Neural cell (in vitro differentiated cells): ENCODE results near the gene FAM168A. TPM values are rescaled to one million over a fixed set of nuclear protein-coding genes. Genes with fewer than 3 reads are reported as not detected.

Experiments
- H2AFZ ChIP-seq: fragments of 200-600, 300-800 bp; sonication (generic), shearing (Covaris generic); 2 replicates; pipeline ENCODE4 v1.6.0; 2014; ENCODE audit warnings: low read depth, mild to moderate bottlenecking, antibody characterized with exemption, low read length, moderate library complexity
- H3F3A ChIP-seq: fragments of 200-600 bp; shearing (Covaris generic); 2 replicates; pipeline ENCODE4 v1.6.1; 2016; ENCODE audit warnings: mild to moderate bottlenecking, moderate library complexity, mixed read lengths, antibody characterized with exemption, low read length; ENCODE audit not compliant: insufficient read depth, poor library complexity, severe bottlenecking
- H3K27ac ChIP-seq: fragments of 200-600, 300-800 bp; sonication (generic), shearing (Covaris generic); 2 replicates; pipeline ENCODE4 v1.5.1; 2014; ENCODE audit warnings: mild to moderate bottlenecking, low read length, moderate library complexity
- H3K27me3 ChIP-seq: fragments of 300-800, 200-600 bp; sonication (generic), shearing (Covaris generic); 2 replicates; pipeline ENCODE4 v1.6.0; 2014; ENCODE audit warnings: mild to moderate bottlenecking, low read depth, low read length, moderate library complexity; ENCODE audit not compliant: insufficient read depth
- H3K36me3 ChIP-seq: fragments of 300-800, 200-600 bp; sonication (generic), shearing (Covaris generic); 2 replicates; pipeline ENCODE4 v1.5.1; 2014; ENCODE audit warnings: mild to moderate bottlenecking, antibody characterized with exemption, low read length, moderate library complexity; ENCODE audit not compliant: insufficient read depth
- H3K4me2 ChIP-seq: fragments of 300-800, 200-600 bp; sonication (generic), shearing (Covaris generic); 2 replicates; pipeline ENCODE4 v1.6.0; 2014; ENCODE audit warnings: mild to moderate bottlenecking, low read length
- H3K4me3 ChIP-seq: fragments of 300-800, 200-600 bp; sonication (generic), shearing (Covaris generic); 2 replicates; pipeline ENCODE4 v1.5.1; 2014; ENCODE audit warnings: mild to moderate bottlenecking, low read length, moderate library complexity
- H3K79me2 ChIP-seq: fragments of 200-600 bp; shearing (Covaris generic); replicated peaks from 2 replicates; pipeline ENCODE4 v1.6.0; 2014; ENCODE audit warnings: mild to moderate bottlenecking, low read length, moderate library complexity; ENCODE audit not compliant: insufficient read depth
- H3K9ac ChIP-seq: fragments of 300-800, 200-600 bp; sonication (generic), shearing (Covaris generic); 2 replicates; pipeline ENCODE4 v1.6.1; 2016; ENCODE audit warnings: mild to moderate bottlenecking, low read length, mixed read lengths
- H3K9me2 ChIP-seq: fragments of 200-600 bp; shearing (Covaris generic); 2 replicates; pipeline ENCODE4 v1.6.1; 2016; ENCODE audit warnings: mild to moderate bottlenecking, low read length, mixed read lengths; ENCODE audit not compliant: insufficient read depth
- H3K9me3 ChIP-seq: fragments of 200-600, 300-800 bp; sonication (generic), shearing (Covaris generic); 2 replicates; pipeline ENCODE4 v1.6.1; 2016; ENCODE audit warnings: mild to moderate bottlenecking, mixed run types, low read length, moderate library complexity, mixed read lengths
- H4K20me1 ChIP-seq: fragments of 200-600 bp; shearing (Covaris generic); 2 replicates; pipeline ENCODE4 v1.6.1; 2016; ENCODE audit warnings: mild to moderate bottlenecking, mixed run types; ENCODE audit not compliant: insufficient read depth
- CTCF ChIP-seq: fragments of 450-650 bp; IDR thresholded peaks from 2 replicates; pipeline ENCODE4 v1.5.1; 2014; ENCODE audit warnings: antibody characterized with exemption, mild to moderate bottlenecking, moderate library complexity; ENCODE audit not compliant: poor library complexity, severe bottlenecking
- EZH2 ChIP-seq: fragments of 200-600, 300-800 bp; shearing (Covaris generic), sonication (generic); IDR thresholded peaks from 2 replicates; pipeline ENCODE4 v1.6.1; 2014; ENCODE audit warnings: antibody characterized with exemption, low read length, borderline replicate concordance, mild to moderate bottlenecking; ENCODE audit not compliant: insufficient read depth, poor library complexity, severe bottlenecking
- MXI1 ChIP-seq: fragments of 450-650 bp; conservative IDR thresholded peaks from 2 replicates; pipeline ENCODE4 v1.6.1; 2014; ENCODE audit warnings: antibody characterized with exemption, mild to moderate bottlenecking; ENCODE audit not compliant: poor library complexity, severe bottlenecking
- POLR2AphosphoS5 ChIP-seq: IDR thresholded peaks from 2 replicates; pipeline ENCODE4 v1.6.1; 2012
- RAD21 ChIP-seq: fragments of 450-650 bp; conservative IDR thresholded peaks from 2 replicates; pipeline ENCODE4 v1.6.1; 2014; ENCODE audit warnings: antibody characterized with exemption, mild to moderate bottlenecking, moderate library complexity
- REST ChIP-seq: IDR thresholded peaks from 2 replicates; pipeline ENCODE4 v1.6.1; 2012; ENCODE audit warnings: borderline replicate concordance
- SMC3 ChIP-seq: fragments of 450-650 bp; conservative IDR thresholded peaks from 2 replicates; pipeline ENCODE4 v1.6.1; 2014; ENCODE audit warnings: antibody characterized with exemption, mild to moderate bottlenecking, moderate library complexity; ENCODE audit not compliant: poor library complexity
- TAF1 ChIP-seq: IDR thresholded peaks from 2 replicates; pipeline ENCODE4 v1.6.1; 2012; ENCODE audit warnings: low read depth
- polyA plus RNA-seq: library from polyadenylated mRNA; depleted of rRNA; stranded (reverse); fragments of >200 nt; gene quantifications from 2 replicates; pipeline ENCODE4 v1.2.3, GENCODE V29; 2014

Gene FAM168A
- polyA plus RNA-seq, 1 donor from 2014 or later, result 67.3 TPM

GRCh38 chr11:73429121-73429750 lies 168.7 kb downstream of the FAM168A start:
- Histone ChIP-seq H3K9me3 (no peaks in the 10 kb centered on the region), H3K9me2 (no peaks in the 10 kb centered on the region), H3F3A (no peaks in the 10 kb centered on the region), H3K79me2 (peaks cover 3% of the 10 kb centered on the region), H3K9ac (no peak overlapping the region), H2AFZ (no peak overlapping the region), H3K27me3 (no peaks in the 10 kb centered on the region), H3K27ac (no peak overlapping the region), H3K4me2 (no peak overlapping the region), H3K36me3 (no peaks in the 10 kb centered on the region), H3K4me3 (no peak overlapping the region), H4K20me1 (no peaks in the 10 kb centered on the region)
- TF ChIP-seq REST (no peak), TAF1 (no peak)

GRCh38 chr11:73428699-73429098 lies 169.2 kb downstream of the FAM168A start:
- Histone ChIP-seq H3K4me3 (no peak overlapping the region), H3K9ac (no peak overlapping the region)
- TF ChIP-seq CTCF (no peak), MXI1 (no peak), EZH2 (no peak), TAF1 (no peak)

GRCh38 chr11:73428227-73428626 lies 169.7 kb downstream of the FAM168A start:
- H3K27me3 ChIP-seq, result no peaks in the 10 kb centered on the region
- no peak overlapping the region for H3K4me3 ChIP-seq
- H2AFZ ChIP-seq, result no peak overlapping the region
- no peak for TF ChIP-seq POLR2AphosphoS5
- no peak for TF ChIP-seq CTCF
- no peak for TF ChIP-seq SMC3
- TF ChIP-seq RAD21, result no peak
- no peak for TF ChIP-seq EZH2
- no peaks in the 10 kb centered on the region for H3K36me3 ChIP-seq
- H3K9ac ChIP-seq, result no peak overlapping the region
- H3K79me2 ChIP-seq, result peaks cover under 1% of the 10 kb centered on the region
- no peaks in the 10 kb centered on the region for H4K20me1 ChIP-seq
- H3K27ac ChIP-seq, result no peak overlapping the region
- H3F3A ChIP-seq, result no peaks in the 10 kb centered on the region
- no peaks in the 10 kb centered on the region for H3K9me2 ChIP-seq
- H3K9me3 ChIP-seq, result no peaks in the 10 kb centered on the region
- H3K4me2 ChIP-seq, result no peak overlapping the region

More at GRCh38 chr11:73428699-73429098, 169.2 kb downstream of the FAM168A start:
- Histone ChIP-seq H3K4me2 (no peak overlapping the region), H3K9me3 (no peaks in the 10 kb centered on the region), H2AFZ (no peak overlapping the region), H4K20me1 (no peaks in the 10 kb centered on the region), H3K27ac (no peak overlapping the region), H3K27me3 (no peaks in the 10 kb centered on the region), H3K79me2 (peaks cover 3% of the 10 kb centered on the region), H3K9me2 (no peaks in the 10 kb centered on the region), H3F3A (no peaks in the 10 kb centered on the region), H3K36me3 (no peaks in the 10 kb centered on the region)
